ENCODE measurements around the gene KLK1. TPM values are rescaled to one million over a fixed set of nuclear protein-coding genes. Genes with fewer than 3 reads are reported as not detected.

The KLK1 gene
- total RNA-seq, 2 donors from 2014 or later = 104 to 130 TPM

GRCh38 chr19:50793558-50794065 is 30.0 kb downstream of the KLK1 start:
- H3K4me1 ChIP-seq = no peaks in the 10 kb centered on the region
- H3K4me3 ChIP-seq = no peak overlapping the region
- no peaks in the 10 kb centered on the region for H3K9me3 ChIP-seq
- no peak for DNase-seq
- H3K27me3 ChIP-seq = no peaks in the 10 kb centered on the region
- TF ChIP-seq, protein P1, sequence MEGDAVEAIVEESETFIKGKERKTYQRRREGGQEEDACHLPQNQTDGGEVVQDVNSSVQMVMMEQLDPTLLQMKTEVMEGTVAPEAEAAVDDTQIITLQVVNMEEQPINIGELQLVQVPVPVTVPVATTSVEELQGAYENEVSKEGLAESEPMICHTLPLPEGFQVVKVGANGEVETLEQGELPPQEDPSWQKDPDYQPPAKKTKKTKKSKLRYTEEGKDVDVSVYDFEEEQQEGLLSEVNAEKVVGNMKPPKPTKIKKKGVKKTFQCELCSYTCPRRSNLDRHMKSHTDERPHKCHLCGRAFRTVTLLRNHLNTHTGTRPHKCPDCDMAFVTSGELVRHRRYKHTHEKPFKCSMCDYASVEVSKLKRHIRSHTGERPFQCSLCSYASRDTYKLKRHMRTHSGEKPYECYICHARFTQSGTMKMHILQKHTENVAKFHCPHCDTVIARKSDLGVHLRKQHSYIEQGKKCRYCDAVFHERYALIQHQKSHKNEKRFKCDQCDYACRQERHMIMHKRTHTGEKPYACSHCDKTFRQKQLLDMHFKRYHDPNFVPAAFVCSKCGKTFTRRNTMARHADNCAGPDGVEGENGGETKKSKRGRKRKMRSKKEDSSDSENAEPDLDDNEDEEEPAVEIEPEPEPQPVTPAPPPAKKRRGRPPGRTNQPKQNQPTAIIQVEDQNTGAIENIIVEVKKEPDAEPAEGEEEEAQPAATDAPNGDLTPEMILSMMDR (IDR thresholded peaks at IDR 0.05) = no peak
- intact Hi-C loops (cut with DNase I) = loop anchor here (2.0 kb wide), 1 partner anchor 129 kb away; no protein-coding TSS in a partner anchor
- no peak overlapping the region for H3K27ac ChIP-seq
- no peak overlapping the region for H3K9ac ChIP-seq (ENCODE audit: low read depth in 2 of 2, low read length in 2 of 2)
- no peaks in the 10 kb centered on the region for H3K36me3 ChIP-seq

DNA sequence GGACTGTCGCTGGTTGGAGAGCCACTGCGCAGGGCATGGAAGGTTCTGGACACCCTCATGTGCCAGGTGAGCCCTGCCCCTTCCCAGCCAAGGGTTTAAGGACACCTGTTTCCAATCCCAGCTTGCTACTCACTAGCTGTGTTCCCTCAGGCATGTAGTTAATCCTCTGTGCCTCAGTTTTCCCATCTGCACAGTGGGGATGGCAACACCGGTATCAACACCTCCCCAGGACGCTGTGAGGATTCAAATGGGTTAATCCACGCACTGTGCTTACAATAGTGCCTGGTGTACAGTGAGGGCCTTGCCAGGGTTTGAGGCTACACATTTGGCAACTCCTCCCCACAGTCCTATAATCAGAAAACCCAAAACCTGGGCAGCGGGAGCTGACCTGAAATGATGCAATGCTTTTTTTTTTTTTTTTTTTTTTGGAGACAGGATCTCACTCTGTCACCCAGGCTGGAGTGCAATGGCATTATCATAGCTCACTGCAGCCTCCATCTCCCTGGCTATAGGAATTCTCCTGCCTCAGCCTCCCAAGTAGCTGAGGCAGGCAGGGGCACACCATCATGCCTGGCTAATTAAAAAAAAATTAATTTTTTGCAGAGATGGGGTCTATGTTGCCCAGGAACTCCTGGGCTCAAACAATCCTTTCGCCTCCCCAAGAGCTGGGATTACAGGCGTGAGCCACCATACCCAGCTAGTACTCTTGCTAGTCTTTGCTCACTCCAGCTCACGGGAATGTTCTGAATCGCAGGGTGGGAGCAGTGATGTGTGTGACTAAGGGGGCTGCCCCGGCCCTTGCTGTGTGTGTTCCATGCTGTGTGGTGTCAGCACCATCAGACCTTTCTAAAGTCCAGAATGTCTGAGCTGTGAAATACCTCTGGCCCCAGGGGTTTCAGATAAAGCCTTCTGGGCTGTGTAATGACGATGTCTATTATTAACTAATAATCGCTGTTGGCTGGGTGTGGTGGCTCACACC is 31.0 kb downstream of the KLK1 start:
- Histone ChIP-seq H3K36me3 (no peaks in the 10 kb centered on the region), H3K9me3 (no peaks in the 10 kb centered on the region), H3K27ac (no peak overlapping the region), H3K4me1 (no peaks in the 10 kb centered on the region), H3K4me3 (no peak overlapping the region), H3K9ac (ENCODE audit: low read depth in 2 of 2, low read length in 2 of 2) (no peak overlapping the region), H3K27me3 (no peaks in the 10 kb centered on the region)
- no peak for DNase-seq
- intact Hi-C loops (cut with DNase I) = loop anchor here (2.0 kb wide), 1 partner anchor 130 kb away; no protein-coding TSS in a partner anchor
- TF ChIP-seq, protein P1 (IDR thresholded peaks at IDR 0.05) = no peak

- TF ChIP-seq, protein P1 (IDR thresholded peaks at IDR 0.05) = no peak
- DNase-seq = no peak
These were observed 31.9 kb downstream of the KLK1 start for GRCh38 chr19:50791594-50792271.

DNA sequence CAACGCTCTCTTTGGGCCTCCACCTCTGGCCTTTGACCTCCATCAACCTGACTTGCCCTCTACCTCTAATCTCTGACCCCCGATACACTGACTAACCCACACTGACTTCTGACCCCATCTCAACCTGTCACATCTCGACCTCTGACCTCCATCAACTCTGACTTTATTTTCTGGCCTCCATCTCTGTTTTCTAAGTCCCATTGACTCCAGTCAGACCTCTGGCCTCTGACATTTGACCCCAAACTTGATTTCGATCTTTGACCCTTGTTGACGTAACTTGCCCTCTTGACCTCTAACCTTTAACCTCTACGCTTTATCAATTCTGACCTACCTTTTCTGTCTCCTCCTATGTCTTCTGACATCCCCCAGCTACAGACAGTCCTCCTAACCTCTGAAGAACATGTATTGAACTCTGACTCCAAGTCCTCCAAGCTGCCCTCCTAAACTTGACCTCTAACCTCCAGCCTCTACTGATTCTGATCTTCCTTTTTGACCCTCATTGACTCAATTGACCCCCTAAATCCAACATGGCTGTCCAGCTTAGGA is 32.6 kb downstream of the KLK1 start:
- TF ChIP-seq, protein P1 (IDR thresholded peaks at IDR 0.05) = no peak
- Histone ChIP-seq H3K27ac (no peak overlapping the region), H3K4me3 (no peak overlapping the region), H3K9ac (ENCODE audit: low read depth in 2 of 2, low read length in 2 of 2) (no peak overlapping the region), H3K4me1 (no peaks in the 10 kb centered on the region), H3K9me3 (no peaks in the 10 kb centered on the region), H3K36me3 (no peaks in the 10 kb centered on the region), H3K27me3 (no peaks in the 10 kb centered on the region)
- intact Hi-C loops (cut with DNase I) = no loop called here
- no peak for DNase-seq

More at GRCh38 chr19:50791594-50792271, 31.9 kb downstream of the KLK1 start:
- Histone ChIP-seq H3K27me3 (no peaks in the 10 kb centered on the region), H3K36me3 (no peaks in the 10 kb centered on the region), H3K4me3 (no peak overlapping the region), H3K4me1 (no peaks in the 10 kb centered on the region), H3K9ac (ENCODE audit: low read depth in 2 of 2, low read length in 2 of 2) (no peak overlapping the region), H3K9me3 (no peaks in the 10 kb centered on the region), H3K27ac (no peak overlapping the region)
- intact Hi-C loops (cut with DNase I) = loop anchor here (2.0 kb wide), 1 partner anchor 131 kb away; no protein-coding TSS in a partner anchor

- Histone ChIP-seq H3K27ac (no peak within 1 kb of the TSS), H3K27me3 (no peaks in the 10 kb centered on the region), H3K9me3 (no peaks in the 10 kb centered on the region), H3K9ac (ENCODE audit: low read depth in 2 of 2, low read length in 2 of 2) (no peak within 1 kb of the TSS), H3K4me1 (no peaks in the 10 kb centered on the region), H3K36me3 (no peaks in the 10 kb centered on the region), H3K4me3 (no peak within 1 kb of the TSS)
- intact Hi-C loops (cut with DNase I) = no loop called here
- TF ChIP-seq, protein P1 (IDR thresholded peaks at IDR 0.05) = no peak
- no peak for DNase-seq
These were observed 33.2 kb downstream of the KLK1 start, which contains the start of gene ACP4 for GRCh38 chr19:50790396-50790795. Gene ACP4, plus strand, starts transcription at chr19:50790415. Its CDS starts 0 bp downstream, at chr19:50790415.

All from colonic mucosa (tissue), 4 donors.